Tibial nerve (tissue), 4 donors: ENCODE results near the gene METAP2. TPM values are rescaled to one million over a fixed set of nuclear protein-coding genes. Genes with fewer than 3 reads are reported as not detected.

ENCODE experiments used
- DNase-seq, 2 donors: peaks; one replicate each; pipeline ENCODE4 v3.0.0-alpha.2; 2019; ENCODE audit warnings: low spot score in 2 of 2
- H3K27ac ChIP-seq, 4 donors: fragments of 200-600 bp; sonication (generic) in 3 of 4; one replicate each; pipeline ENCODE4 v1.5.1; 2017 to 2019; ENCODE audit warnings: mild to moderate bottlenecking in 1 of 4
- H3K27me3 ChIP-seq, 2 donors: fragments of 200-600 bp; sonication (generic) in 1 of 2; one replicate each; pipeline versions ENCODE4 v1.5.1 to v1.6.0; 2017 to 2019
- H3K36me3 ChIP-seq, 3 donors: fragments of 200-600 bp; sonication (generic); one replicate each; pipeline ENCODE4 v1.5.1; 2018 to 2019
- H3K4me1 ChIP-seq, 4 donors: fragments of 200-600 bp; sonication (generic) in 3 of 4; one replicate each; pipeline ENCODE4 v1.5.1; 2017 to 2019
- H3K4me3 ChIP-seq, 4 donors: fragments of 200-600 bp; sonication (generic) in 3 of 4; one replicate each; pipeline ENCODE4 v1.5.1; 2017 to 2019; ENCODE audit warnings: mild to moderate bottlenecking in 1 of 4, moderate library complexity in 1 of 4
- H3K9me3 ChIP-seq, 4 donors: fragments of 200-600 bp; sonication (generic) in 3 of 4; one replicate each; pipeline ENCODE4 v1.5.1; 2017 to 2019
- CTCF ChIP-seq, 5 experiments: fragments of 200-600 bp in 3 of 5; fragments of 450-650 bp in 2 of 5; sonication (generic) in 3 of 5; IDR thresholded peaks; one replicate each; pipeline ENCODE4 v1.5.1; 2016 to 2019; ENCODE audit warnings: antibody characterized with exemption in 5 of 5, mild to moderate bottlenecking in 3 of 5, moderate library complexity in 2 of 5
- EP300 ChIP-seq, 2 donors: sonication (generic); formaldehyde crosslinking; IDR thresholded peaks; one replicate each; pipeline ENCODE4 v1.6.1; 2017; ENCODE audit warnings: antibody characterized with exemption in 2 of 2, mild to moderate bottlenecking in 1 of 2
- POLR2A ChIP-seq, 2 donors: fragments of 450-650 bp; IDR thresholded peaks; one replicate each; pipeline ENCODE4 v1.6.1; 2017; ENCODE audit warnings: antibody characterized with exemption in 2 of 2, mild to moderate bottlenecking in 2 of 2, moderate library complexity in 2 of 2
- WGBS, 2 donors: methylation state at CpG; one replicate each; pipeline ENCODE4 v1.1.5; 2018; 5-methylcytosine and 5-hydroxymethylcytosine counted together
- total RNA-seq, 4 donors: library from RNA; depleted of rRNA; stranded (reverse); fragments of >200 nt; gene quantifications; one replicate each; pipeline ENCODE4 v1.1.0, GENCODE V29; 2016

The METAP2 gene
- total RNA-seq, 4 donors from 2014 or later, result 62.6 to 111 (median 73.9) TPM

GRCh38 chr12:95509300-95509699 is 35.3 kb downstream of the METAP2 start:
- WGBS, 2 donors, result 63 to 65% methylated on average over 3 of the region's 3 CpGs
- DNase-seq, result no peak
- H3K27ac ChIP-seq, result no peak overlapping the region
- TF ChIP-seq EP300 (IDR thresholded peaks at IDR 0.05) (no peak), POLR2A (IDR thresholded peaks at IDR 0.05) (no peak), CTCF (IDR thresholded peaks at IDR 0.05) (no peak)
- no peaks in the 10 kb centered on the region for H3K27me3 ChIP-seq
- H3K4me1 ChIP-seq, result peaks cover 0 to 22% (median 0%) of the 10 kb centered on the region in 4 donors
- no peak overlapping the region for H3K4me3 ChIP-seq
- H3K36me3 ChIP-seq, result peaks cover 0 to 87% (median 20%) of the 10 kb centered on the region in 3 donors
- H3K9me3 ChIP-seq, result no peaks in the 10 kb centered on the region

- Histone ChIP-seq H3K9me3 (no peaks in the 10 kb centered on the region), H3K27ac (no peak overlapping the region), H3K36me3 (peaks cover 0 to 75% (median 14%) of the 10 kb centered on the region in 3 donors), H3K27me3 (no peaks in the 10 kb centered on the region), H3K4me3 (no peak overlapping the region), H3K4me1 (peaks cover 0 to 20% (median 0%) of the 10 kb centered on the region in 4 donors)
- no peak for TF ChIP-seq CTCF (IDR thresholded peaks at IDR 0.05)
- no peak for TF ChIP-seq POLR2A (IDR thresholded peaks at IDR 0.05)
- TF ChIP-seq EP300 (IDR thresholded peaks at IDR 0.05), result no peak
- WGBS, 2 donors, result 67 to 85% methylated on average over 1 of the region's 1 CpG
- no peak for DNase-seq
Measured at GRCh38 chr12:95511977-95512376, 38.0 kb downstream of the METAP2 start.

GRCh38 chr12:95513599-95513998 is 39.6 kb downstream of the METAP2 start:
- TF ChIP-seq EP300 (IDR thresholded peaks at IDR 0.05) (no peak), CTCF (IDR thresholded peaks at IDR 0.05) (no peak), POLR2A (IDR thresholded peaks at IDR 0.05) (no peak)
- Histone ChIP-seq H3K4me3 (no peak overlapping the region), H3K4me1 (peaks cover 0 to 13% (median 0%) of the 10 kb centered on the region in 4 donors), H3K9me3 (no peaks in the 10 kb centered on the region), H3K27me3 (no peaks in the 10 kb centered on the region), H3K36me3 (peaks cover 0 to 66% (median 10%) of the 10 kb centered on the region in 3 donors), H3K27ac (no peak overlapping the region)
- 96 to 98% methylated on average over 5 of the region's 5 CpGs for WGBS, 2 donors
- no peak for DNase-seq

GRCh38 chr12:95515197-95515596 is 41.2 kb downstream of the METAP2 start:
- H3K27me3 ChIP-seq, result no peaks in the 10 kb centered on the region
- 94 to 99% methylated on average over 3 of the region's 3 CpGs for WGBS, 2 donors
- H3K4me3 ChIP-seq, result no peak overlapping the region
- peaks cover 0 to 70% (median 10%) of the 10 kb centered on the region in 3 donors for H3K36me3 ChIP-seq
- no peak for DNase-seq
- peaks cover 0 to 3% (median 0%) of the 10 kb centered on the region in 4 donors for H3K4me1 ChIP-seq
- TF ChIP-seq EP300 (IDR thresholded peaks at IDR 0.05) (no peak), POLR2A (IDR thresholded peaks at IDR 0.05) (no peak), CTCF (IDR thresholded peaks at IDR 0.05) (no peak)
- H3K9me3 ChIP-seq, result no peaks in the 10 kb centered on the region
- no peak overlapping the region for H3K27ac ChIP-seq

- Histone ChIP-seq H3K4me1 (no peaks in the 10 kb centered on the region), H3K36me3 (peaks cover 5 to 70% (median 10%) of the 10 kb centered on the region in 3 donors), H3K27ac (no peak overlapping the region), H3K4me3 (no peak overlapping the region), H3K27me3 (no peaks in the 10 kb centered on the region), H3K9me3 (no peaks in the 10 kb centered on the region)
- DNase-seq, result no peak
- no peak for TF ChIP-seq CTCF (IDR thresholded peaks at IDR 0.05)
- TF ChIP-seq POLR2A (IDR thresholded peaks at IDR 0.05), result no peak
- no peak for TF ChIP-seq EP300 (IDR thresholded peaks at IDR 0.05)
Measured at GRCh38 chr12:95516757-95517156, 42.8 kb downstream of the METAP2 start.
